ES-I3 (cell line): ENCODE data around the gene IRGC.

Experiments
- H3K36me3 ChIP-seq: 2 replicates; pipeline ENCODE4 v1.6.1; 2013; ENCODE audit warnings: mild to moderate bottlenecking, low read length, control low read depth, moderate library complexity; ENCODE audit not compliant: insufficient read depth
- H3K4me1 ChIP-seq: 2 replicates; pipeline ENCODE4 v1.6.1; 2013; ENCODE audit warnings: mild to moderate bottlenecking, control low read depth, low read length; ENCODE audit not compliant: insufficient read depth
- H3K9ac ChIP-seq: 2 replicates; pipeline ENCODE4 v1.6.1; 2013; ENCODE audit warnings: low read depth, mild to moderate bottlenecking, low read length, moderate library complexity
- H3K9me3 ChIP-seq: 2 replicates; pipeline ENCODE4 v1.6.1; 2013; ENCODE audit warnings: mild to moderate bottlenecking, low read length, moderate library complexity; ENCODE audit not compliant: control insufficient read depth, insufficient read depth

Gene IRGC

GRCh38 chr19:43699506-43700394 lies 16.1 kb upstream of the IRGC start:
- Histone ChIP-seq H3K4me1 (peaks cover 11% of the 10 kb centered on the region; the same call in 1 of the 2 replicates), H3K9ac (peak overlapping the region; percentile 48; the same call in 1 of the 2 replicates), H3K9me3 (no peaks in the 10 kb centered on the region), H3K36me3 (no peaks in the 10 kb centered on the region)

- Histone ChIP-seq H3K9me3 (no peaks in the 10 kb centered on the region), H3K4me1 (peaks cover 11% of the 10 kb centered on the region; the same call in 1 of the 2 replicates), H3K9ac (no peak overlapping the region), H3K36me3 (no peaks in the 10 kb centered on the region)
Measured at GRCh38 chr19:43700395-43701000, 15.4 kb upstream of the IRGC start.

- Histone ChIP-seq H3K36me3 (no peaks in the 10 kb centered on the region), H3K4me1 (peaks cover 11% of the 10 kb centered on the region; the same call in 1 of the 2 replicates), H3K9me3 (peaks cover 5% of the 10 kb centered on the region; the same call in 1 of the 2 replicates), H3K9ac (no peak overlapping the region)
Measured at GRCh38 chr19:43704002-43704705, 11.7 kb upstream of the IRGC start.

- peaks cover 5% of the 10 kb centered on the region; the same call in 1 of the 2 replicates for H3K9me3 ChIP-seq
- H3K9ac ChIP-seq = no peak overlapping the region
- no peaks in the 10 kb centered on the region for H3K36me3 ChIP-seq
- peaks cover 8% of the 10 kb centered on the region; the same call in 1 of the 2 replicates for H3K4me1 ChIP-seq
Measured at GRCh38 chr19:43705729-43706128, 10.1 kb upstream of the IRGC start.

GRCh38 chr19:43707158-43707712 lies 8.6 kb upstream of the IRGC start:
- H3K36me3 ChIP-seq = no peaks in the 10 kb centered on the region
- H3K9me3 ChIP-seq = peaks cover 5% of the 10 kb centered on the region; the same call in 1 of the 2 replicates
- peaks cover 8% of the 10 kb centered on the region; the same call in 1 of the 2 replicates for H3K4me1 ChIP-seq
- H3K9ac ChIP-seq = no peak overlapping the region

- peaks cover 5% of the 10 kb centered on the region; the same call in 1 of the 2 replicates for H3K9me3 ChIP-seq
- H3K4me1 ChIP-seq = peaks cover 4% of the 10 kb centered on the region; the same call in 1 of the 2 replicates
- no peak overlapping the region for H3K9ac ChIP-seq
Measured at GRCh38 chr19:43708716-43709115, 7.2 kb upstream of the IRGC start.

GRCh38 chr19:43711751-43712355 lies 4.0 kb upstream of the IRGC start:
- no peak overlapping the region for H3K9ac ChIP-seq
- no peaks in the 10 kb centered on the region for H3K36me3 ChIP-seq
- no peaks in the 10 kb centered on the region for H3K4me1 ChIP-seq
- peaks cover 5% of the 10 kb centered on the region; the same call in 1 of the 2 replicates for H3K9me3 ChIP-seq

More at GRCh38 chr19:43708716-43709115, 7.2 kb upstream of the IRGC start:
- H3K36me3 ChIP-seq = no peaks in the 10 kb centered on the region

GRCh38 chr19:43713208-43713607 lies 2.7 kb upstream of the IRGC start:
- no peaks in the 10 kb centered on the region for H3K36me3 ChIP-seq
- H3K9me3 ChIP-seq = peaks cover 5% of the 10 kb centered on the region; the same call in 1 of the 2 replicates
- H3K9ac ChIP-seq = no peak overlapping the region
- H3K4me1 ChIP-seq = no peaks in the 10 kb centered on the region

GRCh38 chr19:43718627-43719377 lies 2.9 kb downstream of the IRGC start:
- Histone ChIP-seq H3K9ac (no peak overlapping the region), H3K9me3 (no peaks in the 10 kb centered on the region), H3K36me3 (no peaks in the 10 kb centered on the region), H3K4me1 (no peaks in the 10 kb centered on the region; the same call in 1 of the 2 replicates)

GRCh38 chr19:43719378-43719868 lies 3.5 kb downstream of the IRGC start:
- Histone ChIP-seq H3K9ac (no peak overlapping the region), H3K9me3 (no peaks in the 10 kb centered on the region), H3K36me3 (no peaks in the 10 kb centered on the region), H3K4me1 (no peaks in the 10 kb centered on the region; the same call in 1 of the 2 replicates)

- Histone ChIP-seq H3K9ac (no peak overlapping the region), H3K9me3 (no peaks in the 10 kb centered on the region), H3K36me3 (no peaks in the 10 kb centered on the region), H3K4me1 (no peaks in the 10 kb centered on the region; the same call in 1 of the 2 replicates)
Measured at GRCh38 chr19:43719918-43720317, 4.0 kb downstream of the IRGC start.

GRCh38 chr19:43720936-43721335 lies 5.1 kb downstream of the IRGC start:
- Histone ChIP-seq H3K4me1 (no peaks in the 10 kb centered on the region; the same call in 1 of the 2 replicates), H3K9ac (no peak overlapping the region), H3K9me3 (no peaks in the 10 kb centered on the region), H3K36me3 (no peaks in the 10 kb centered on the region)

- no peaks in the 10 kb centered on the region for H3K36me3 ChIP-seq
- no peak overlapping the region for H3K9ac ChIP-seq
- no peaks in the 10 kb centered on the region for H3K9me3 ChIP-seq
- no peaks in the 10 kb centered on the region; the same call in 1 of the 2 replicates for H3K4me1 ChIP-seq
Measured at GRCh38 chr19:43721469-43722048, 5.7 kb downstream of the IRGC start.
